KMS-11 (cell line): ENCODE results near the gene ATXN7L2.

ENCODE experiments used
- H2AFZ ChIP-seq: fragments of 200-600 bp; sonication (generic); 2 replicates; pipeline ENCODE4 v1.6.1; 2016; ENCODE audit warnings: antibody characterized with exemption, mixed run types, low read depth
- H3K27ac ChIP-seq: fragments of 200-600 bp; sonication (generic); 2 replicates; pipeline ENCODE4 v1.6.1; 2016; ENCODE audit warnings: mild to moderate bottlenecking, mixed run types
- H3K27me3 ChIP-seq: fragments of 200-600 bp; sonication (generic); 2 replicates; pipeline ENCODE4 v1.6.1; 2017; ENCODE audit warnings: mild to moderate bottlenecking, low read depth, mixed run types, moderate library complexity; ENCODE audit not compliant: insufficient read depth
- H3K36me3 ChIP-seq: fragments of 200-600 bp; sonication (generic); 2 replicates; pipeline ENCODE4 v1.6.1; 2017; ENCODE audit warnings: mild to moderate bottlenecking, mixed run types; ENCODE audit not compliant: insufficient read depth
- H3K4me1 ChIP-seq: fragments of 200-600 bp; sonication (generic); 2 replicates; pipeline ENCODE4 v1.6.1; 2016; ENCODE audit warnings: mild to moderate bottlenecking, low read depth, mixed run types; ENCODE audit not compliant: poor library complexity, severe bottlenecking
- H3K4me2 ChIP-seq: fragments of 200-600 bp; sonication (generic); 2 replicates; pipeline ENCODE4 v1.7.0; 2016; ENCODE audit warnings: mild to moderate bottlenecking, mixed run types
- H3K4me3 ChIP-seq: fragments of 200-600 bp; sonication (generic); IDR thresholded peaks from 2 replicates; pipeline ENCODE4 v1.6.1; 2017; ENCODE audit warnings: low read depth, low read length, mixed read lengths; ENCODE audit not compliant: insufficient read depth
- H3K79me2 ChIP-seq: fragments of 200-600 bp; sonication (generic); 2 replicates; pipeline ENCODE4 v1.6.1; 2016; ENCODE audit warnings: low read depth, mixed run types; ENCODE audit not compliant: insufficient read depth
- H3K9ac ChIP-seq: fragments of 200-600 bp; sonication (generic); 2 replicates; pipeline ENCODE4 v1.6.1; 2016; ENCODE audit warnings: mild to moderate bottlenecking, mixed run types
- H4K20me1 ChIP-seq: fragments of 200-600 bp; sonication (generic); 2 replicates; pipeline ENCODE4 v1.6.1; 2016; ENCODE audit warnings: mild to moderate bottlenecking, mixed run types; ENCODE audit not compliant: insufficient read depth
- TF ChIP-seq, protein P1 (sequence below): fragments of 200-600 bp; sonication (generic); conservative IDR thresholded peaks from 2 replicates; pipeline ENCODE4 v1.6.1; 2017; ENCODE audit warnings: low read depth, mild to moderate bottlenecking, antibody characterized with exemption, low read length, moderate library complexity, mixed read lengths

The ATXN7L2 gene

DNA sequence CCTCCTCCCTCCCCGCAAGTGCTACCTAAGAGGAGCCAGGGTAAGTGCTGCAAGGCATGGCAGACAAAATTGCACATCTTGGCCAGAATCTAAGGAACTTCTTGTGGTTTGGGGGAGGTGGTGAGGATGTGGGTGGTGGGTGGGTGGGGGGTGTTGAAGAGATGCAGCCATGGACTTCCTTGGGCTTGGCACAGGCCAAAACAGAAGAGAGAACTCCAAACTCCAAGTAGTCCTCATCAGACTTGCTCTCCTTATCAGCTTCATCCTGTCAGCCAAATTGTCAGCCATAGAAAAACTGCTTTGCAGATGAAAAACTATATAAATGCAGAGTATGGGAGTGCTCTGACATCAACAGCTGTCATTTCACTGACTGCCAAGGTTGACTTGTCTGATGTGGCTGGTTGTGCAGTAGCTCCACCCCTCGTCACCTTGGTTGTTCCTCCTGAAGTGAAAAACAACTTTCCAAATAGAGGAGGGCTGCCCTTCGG lies 18.7 kb downstream of the ATXN7L2 start:
- Histone ChIP-seq H4K20me1 (no peaks in the 10 kb centered on the region), H3K27me3 (no peaks in the 10 kb centered on the region), H3K27ac (no peak overlapping the region), H3K9ac (no peak overlapping the region), H3K36me3 (no peaks in the 10 kb centered on the region), H3K4me1 (no peaks in the 10 kb centered on the region), H3K79me2 (no peaks in the 10 kb centered on the region), H2AFZ (no peak overlapping the region), H3K4me3 (no peak overlapping the region), H3K4me2 (no peak overlapping the region)
- TF ChIP-seq, protein P1, sequence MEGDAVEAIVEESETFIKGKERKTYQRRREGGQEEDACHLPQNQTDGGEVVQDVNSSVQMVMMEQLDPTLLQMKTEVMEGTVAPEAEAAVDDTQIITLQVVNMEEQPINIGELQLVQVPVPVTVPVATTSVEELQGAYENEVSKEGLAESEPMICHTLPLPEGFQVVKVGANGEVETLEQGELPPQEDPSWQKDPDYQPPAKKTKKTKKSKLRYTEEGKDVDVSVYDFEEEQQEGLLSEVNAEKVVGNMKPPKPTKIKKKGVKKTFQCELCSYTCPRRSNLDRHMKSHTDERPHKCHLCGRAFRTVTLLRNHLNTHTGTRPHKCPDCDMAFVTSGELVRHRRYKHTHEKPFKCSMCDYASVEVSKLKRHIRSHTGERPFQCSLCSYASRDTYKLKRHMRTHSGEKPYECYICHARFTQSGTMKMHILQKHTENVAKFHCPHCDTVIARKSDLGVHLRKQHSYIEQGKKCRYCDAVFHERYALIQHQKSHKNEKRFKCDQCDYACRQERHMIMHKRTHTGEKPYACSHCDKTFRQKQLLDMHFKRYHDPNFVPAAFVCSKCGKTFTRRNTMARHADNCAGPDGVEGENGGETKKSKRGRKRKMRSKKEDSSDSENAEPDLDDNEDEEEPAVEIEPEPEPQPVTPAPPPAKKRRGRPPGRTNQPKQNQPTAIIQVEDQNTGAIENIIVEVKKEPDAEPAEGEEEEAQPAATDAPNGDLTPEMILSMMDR, result no peak

- Histone ChIP-seq H3K27ac (no peak overlapping the region), H3K36me3 (no peaks in the 10 kb centered on the region), H3K27me3 (no peaks in the 10 kb centered on the region; the same call in 1 of the 2 replicates), H3K79me2 (no peaks in the 10 kb centered on the region), H4K20me1 (no peaks in the 10 kb centered on the region), H3K4me1 (no peaks in the 10 kb centered on the region), H3K9ac (no peak overlapping the region), H3K4me2 (no peak overlapping the region), H3K4me3 (no peak overlapping the region), H2AFZ (no peak overlapping the region)
- TF ChIP-seq, protein P1, result no peak
Measured at GRCh38 chr1:109503935-109504334, 20.2 kb downstream of the ATXN7L2 start.

DNA sequence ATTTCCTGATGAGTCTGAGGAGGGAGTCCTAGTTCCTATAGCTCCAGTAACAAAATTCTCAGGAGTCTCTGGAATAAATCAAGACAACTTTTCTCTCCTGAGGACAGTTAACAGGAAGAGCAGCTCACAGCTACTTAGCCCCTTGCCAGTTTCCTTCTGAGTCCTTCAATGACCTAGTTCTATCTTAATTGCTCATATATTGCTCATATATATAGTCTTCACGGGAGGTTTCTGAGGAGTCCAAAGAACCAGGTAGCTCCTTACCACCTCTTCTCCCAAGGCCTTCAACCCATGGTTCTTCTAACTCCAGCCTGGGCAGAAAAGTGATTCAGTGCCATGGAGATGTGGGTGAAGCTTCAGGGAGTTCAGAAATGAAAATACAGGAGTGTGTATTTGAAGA lies 21.3 kb downstream of the ATXN7L2 start:
- H4K20me1 ChIP-seq, result no peaks in the 10 kb centered on the region
- no peak overlapping the region for H3K4me3 ChIP-seq
- H3K79me2 ChIP-seq, result no peaks in the 10 kb centered on the region
- no peak overlapping the region for H2AFZ ChIP-seq
- no peaks in the 10 kb centered on the region for H3K36me3 ChIP-seq
- H3K27me3 ChIP-seq, result no peaks in the 10 kb centered on the region; the same call in 1 of the 2 replicates
- no peak overlapping the region for H3K4me2 ChIP-seq
- peaks cover 2% of the 10 kb centered on the region for H3K4me1 ChIP-seq
- H3K9ac ChIP-seq, result no peak overlapping the region
- TF ChIP-seq, protein P1, result no peak
- no peak overlapping the region for H3K27ac ChIP-seq

- H3K4me2 ChIP-seq, result no peak overlapping the region
- H3K27me3 ChIP-seq, result no peaks in the 10 kb centered on the region; the same call in 1 of the 2 replicates
- H3K27ac ChIP-seq, result no peak overlapping the region
- no peaks in the 10 kb centered on the region for H3K36me3 ChIP-seq
- TF ChIP-seq, protein P1, result no peak
- H3K4me3 ChIP-seq, result no peak overlapping the region
- H2AFZ ChIP-seq, result no peak overlapping the region
- no peaks in the 10 kb centered on the region for H3K79me2 ChIP-seq
- H3K9ac ChIP-seq, result no peak overlapping the region
- H4K20me1 ChIP-seq, result no peaks in the 10 kb centered on the region
- H3K4me1 ChIP-seq, result peaks cover 7% of the 10 kb centered on the region
Measured at GRCh38 chr1:109508001-109508872, 24.5 kb downstream of the ATXN7L2 start.
